KMS-11 (cell line): ENCODE measurements around the gene IFT172.

Experiments
- H2AFZ ChIP-seq: fragments of 200-600 bp; sonication (generic); 2 replicates; pipeline ENCODE4 v1.6.1; 2016; ENCODE audit warnings: antibody characterized with exemption, mixed run types, low read depth
- H3K27ac ChIP-seq: fragments of 200-600 bp; sonication (generic); 2 replicates; pipeline ENCODE4 v1.6.1; 2016; ENCODE audit warnings: mild to moderate bottlenecking, mixed run types
- H3K27me3 ChIP-seq: fragments of 200-600 bp; sonication (generic); 2 replicates; pipeline ENCODE4 v1.6.1; 2017; ENCODE audit warnings: mild to moderate bottlenecking, low read depth, mixed run types, moderate library complexity; ENCODE audit not compliant: insufficient read depth
- H3K36me3 ChIP-seq: fragments of 200-600 bp; sonication (generic); 2 replicates; pipeline ENCODE4 v1.6.1; 2017; ENCODE audit warnings: mild to moderate bottlenecking, mixed run types; ENCODE audit not compliant: insufficient read depth
- H3K4me1 ChIP-seq: fragments of 200-600 bp; sonication (generic); 2 replicates; pipeline ENCODE4 v1.6.1; 2016; ENCODE audit warnings: mild to moderate bottlenecking, low read depth, mixed run types; ENCODE audit not compliant: poor library complexity, severe bottlenecking
- H3K4me2 ChIP-seq: fragments of 200-600 bp; sonication (generic); 2 replicates; pipeline ENCODE4 v1.7.0; 2016; ENCODE audit warnings: mild to moderate bottlenecking, mixed run types
- H3K4me3 ChIP-seq: fragments of 200-600 bp; sonication (generic); IDR thresholded peaks from 2 replicates; pipeline ENCODE4 v1.6.1; 2017; ENCODE audit warnings: low read depth, low read length, mixed read lengths; ENCODE audit not compliant: insufficient read depth
- H3K79me2 ChIP-seq: fragments of 200-600 bp; sonication (generic); 2 replicates; pipeline ENCODE4 v1.6.1; 2016; ENCODE audit warnings: low read depth, mixed run types; ENCODE audit not compliant: insufficient read depth
- H3K9ac ChIP-seq: fragments of 200-600 bp; sonication (generic); 2 replicates; pipeline ENCODE4 v1.6.1; 2016; ENCODE audit warnings: mild to moderate bottlenecking, mixed run types
- H4K20me1 ChIP-seq: fragments of 200-600 bp; sonication (generic); 2 replicates; pipeline ENCODE4 v1.6.1; 2016; ENCODE audit warnings: mild to moderate bottlenecking, mixed run types; ENCODE audit not compliant: insufficient read depth
- CTCF ChIP-seq: fragments of 200-600 bp; sonication (generic); conservative IDR thresholded peaks from 2 replicates; pipeline ENCODE4 v1.6.1; 2017; ENCODE audit warnings: low read depth, mild to moderate bottlenecking, antibody characterized with exemption, low read length, moderate library complexity, mixed read lengths

Gene IFT172

GRCh38 chr2:27527182-27527581 lies 37.6 kb upstream of the IFT172 start:
- no peak overlapping the region for H3K27ac ChIP-seq
- no peaks in the 10 kb centered on the region for H3K36me3 ChIP-seq
- no peaks in the 10 kb centered on the region for H3K27me3 ChIP-seq
- no peak overlapping the region for H2AFZ ChIP-seq
- H3K4me2 ChIP-seq, result no peak overlapping the region
- H3K4me1 ChIP-seq, result no peaks in the 10 kb centered on the region
- H4K20me1 ChIP-seq, result no peaks in the 10 kb centered on the region
- no peak overlapping the region for H3K9ac ChIP-seq
- no peak overlapping the region for H3K4me3 ChIP-seq
- no peak for TF ChIP-seq CTCF
- H3K79me2 ChIP-seq, result no peaks in the 10 kb centered on the region

DNA sequence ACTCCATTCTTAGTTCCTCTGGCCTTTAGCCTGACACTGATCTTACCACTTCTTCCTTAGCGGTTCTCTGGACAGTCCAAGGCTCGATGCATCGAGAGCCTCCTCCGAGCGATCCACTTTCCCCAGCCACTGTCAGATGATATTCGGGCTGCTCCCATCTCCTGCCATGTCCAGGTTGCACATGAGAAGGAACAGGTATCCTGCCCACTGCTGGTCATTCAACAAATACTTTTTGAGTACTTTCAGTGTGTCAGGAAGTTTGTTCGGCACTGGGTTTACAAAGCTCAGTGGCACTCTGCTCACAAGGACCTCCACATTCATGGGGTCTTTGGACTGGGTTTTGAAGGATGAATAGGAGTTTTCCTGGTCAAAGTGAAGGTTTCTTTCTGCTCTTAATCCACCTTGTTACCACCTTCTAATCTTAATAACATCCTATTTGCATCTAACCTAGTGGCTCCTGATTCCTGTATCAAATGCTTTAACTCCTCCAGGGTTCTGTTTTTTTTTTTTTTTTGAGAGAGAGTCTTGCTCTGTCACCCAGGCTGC lies 32.9 kb upstream of the IFT172 start:
- Histone ChIP-seq H3K4me2 (no peak overlapping the region), H3K4me1 (no peaks in the 10 kb centered on the region), H3K27ac (no peak overlapping the region), H3K9ac (no peak overlapping the region), H4K20me1 (no peaks in the 10 kb centered on the region), H3K4me3 (no peak overlapping the region), H3K36me3 (no peaks in the 10 kb centered on the region), H2AFZ (no peak overlapping the region), H3K27me3 (no peaks in the 10 kb centered on the region), H3K79me2 (no peaks in the 10 kb centered on the region)
- no peak for TF ChIP-seq CTCF

GRCh38 chr2:27520316-27520715 lies 30.8 kb upstream of the IFT172 start:
- Histone ChIP-seq H3K79me2 (no peaks in the 10 kb centered on the region), H3K36me3 (no peaks in the 10 kb centered on the region), H4K20me1 (no peaks in the 10 kb centered on the region), H3K4me3 (no peak overlapping the region), H2AFZ (no peak overlapping the region), H3K4me2 (no peak overlapping the region), H3K9ac (no peak overlapping the region), H3K4me1 (no peaks in the 10 kb centered on the region), H3K27ac (no peak overlapping the region), H3K27me3 (no peaks in the 10 kb centered on the region)
- no peak for TF ChIP-seq CTCF

DNA sequence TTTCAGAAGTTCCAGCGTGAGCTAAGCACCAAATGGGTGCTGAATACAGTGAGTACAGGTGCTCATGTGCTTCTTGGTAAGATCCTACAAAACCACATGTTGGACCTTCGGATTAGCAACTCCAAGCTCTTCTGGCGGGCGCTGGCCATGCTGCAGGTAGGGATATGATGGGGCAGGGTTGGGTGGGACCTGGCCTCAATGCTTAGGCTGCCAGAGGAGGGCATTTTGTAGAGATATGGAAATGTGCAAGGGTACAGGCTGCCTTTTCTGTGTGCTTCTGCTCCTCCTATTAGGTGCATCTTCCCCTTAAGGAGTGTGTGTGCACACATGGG lies 29.2 kb upstream of the IFT172 start:
- H3K79me2 ChIP-seq, result no peaks in the 10 kb centered on the region
- H3K4me2 ChIP-seq, result no peak overlapping the region
- H2AFZ ChIP-seq, result no peak overlapping the region
- H3K4me3 ChIP-seq, result no peak overlapping the region
- H3K4me1 ChIP-seq, result no peaks in the 10 kb centered on the region
- no peaks in the 10 kb centered on the region for H3K36me3 ChIP-seq
- H3K27me3 ChIP-seq, result no peaks in the 10 kb centered on the region
- no peak overlapping the region for H3K9ac ChIP-seq
- no peak for TF ChIP-seq CTCF
- no peak overlapping the region for H3K27ac ChIP-seq
- no peaks in the 10 kb centered on the region for H4K20me1 ChIP-seq
